Ishikawa (cell line): ENCODE measurements around the gene MEGF6.

Experiments
- CEBPB ChIP-seq: IDR thresholded peaks from 2 replicates; pipeline ENCODE4 v1.6.1; 2012
- CREB1 ChIP-seq: IDR thresholded peaks from 2 replicates; pipeline ENCODE4 v1.6.1; 2012; ENCODE audit warnings: low read depth
- EGR1 ChIP-seq: IDR thresholded peaks from 2 replicates; pipeline ENCODE4 v1.6.1; 2012
- EP300 ChIP-seq: IDR thresholded peaks from 2 replicates; pipeline ENCODE4 v1.6.1; 2012; ENCODE audit warnings: borderline replicate concordance
- FOXM1 ChIP-seq: IDR thresholded peaks from 2 replicates; pipeline ENCODE4 v1.6.1; 2012; ENCODE audit warnings: low read depth, borderline replicate concordance
- MAX ChIP-seq: IDR thresholded peaks from 2 replicates; pipeline ENCODE4 v1.6.1; 2012
- NFIC ChIP-seq: IDR thresholded peaks from 2 replicates; pipeline ENCODE4 v1.6.1; 2012
- RAD21 ChIP-seq: IDR thresholded peaks from 2 replicates; pipeline ENCODE4 v1.6.1; 2012; ENCODE audit warnings: low read depth
- TAF1 ChIP-seq: IDR thresholded peaks from 2 replicates; pipeline ENCODE4 v1.6.1; 2012; ENCODE audit warnings: low read depth, mild to moderate bottlenecking
- TCF12 ChIP-seq: IDR thresholded peaks from 2 replicates; pipeline ENCODE4 v1.6.1; 2012; ENCODE audit warnings: low read depth
- TEAD4 ChIP-seq: IDR thresholded peaks from 2 replicates; pipeline ENCODE4 v1.6.1; 2012
- USF1 ChIP-seq: IDR thresholded peaks from 2 replicates; pipeline ENCODE4 v1.6.1; 2012
- YY1 ChIP-seq: IDR thresholded peaks from 2 replicates; pipeline ENCODE4 v1.6.1; 2012; ENCODE audit warnings: low read depth
- ZBTB7A ChIP-seq: IDR thresholded peaks from 2 replicates; pipeline ENCODE4 v1.6.1; 2012; ENCODE audit warnings: low read depth
- TF ChIP-seq, protein P1 (sequence below): IDR thresholded peaks from 2 replicates; pipeline ENCODE4 v1.6.1; 2012; ENCODE audit warnings: low read depth, mild to moderate bottlenecking

The MEGF6 gene

GRCh38 chr1:3502641-3503524 lies 108.4 kb downstream of the MEGF6 start:
- TF ChIP-seq TAF1, result no peak
- TF ChIP-seq CREB1, result no peak
- no peak for TF ChIP-seq TEAD4
- no peak for TF ChIP-seq TCF12
- no peak for TF ChIP-seq NFIC
- TF ChIP-seq RAD21, result no peak
- TF ChIP-seq MAX, result no peak
- TF ChIP-seq, protein P1, sequence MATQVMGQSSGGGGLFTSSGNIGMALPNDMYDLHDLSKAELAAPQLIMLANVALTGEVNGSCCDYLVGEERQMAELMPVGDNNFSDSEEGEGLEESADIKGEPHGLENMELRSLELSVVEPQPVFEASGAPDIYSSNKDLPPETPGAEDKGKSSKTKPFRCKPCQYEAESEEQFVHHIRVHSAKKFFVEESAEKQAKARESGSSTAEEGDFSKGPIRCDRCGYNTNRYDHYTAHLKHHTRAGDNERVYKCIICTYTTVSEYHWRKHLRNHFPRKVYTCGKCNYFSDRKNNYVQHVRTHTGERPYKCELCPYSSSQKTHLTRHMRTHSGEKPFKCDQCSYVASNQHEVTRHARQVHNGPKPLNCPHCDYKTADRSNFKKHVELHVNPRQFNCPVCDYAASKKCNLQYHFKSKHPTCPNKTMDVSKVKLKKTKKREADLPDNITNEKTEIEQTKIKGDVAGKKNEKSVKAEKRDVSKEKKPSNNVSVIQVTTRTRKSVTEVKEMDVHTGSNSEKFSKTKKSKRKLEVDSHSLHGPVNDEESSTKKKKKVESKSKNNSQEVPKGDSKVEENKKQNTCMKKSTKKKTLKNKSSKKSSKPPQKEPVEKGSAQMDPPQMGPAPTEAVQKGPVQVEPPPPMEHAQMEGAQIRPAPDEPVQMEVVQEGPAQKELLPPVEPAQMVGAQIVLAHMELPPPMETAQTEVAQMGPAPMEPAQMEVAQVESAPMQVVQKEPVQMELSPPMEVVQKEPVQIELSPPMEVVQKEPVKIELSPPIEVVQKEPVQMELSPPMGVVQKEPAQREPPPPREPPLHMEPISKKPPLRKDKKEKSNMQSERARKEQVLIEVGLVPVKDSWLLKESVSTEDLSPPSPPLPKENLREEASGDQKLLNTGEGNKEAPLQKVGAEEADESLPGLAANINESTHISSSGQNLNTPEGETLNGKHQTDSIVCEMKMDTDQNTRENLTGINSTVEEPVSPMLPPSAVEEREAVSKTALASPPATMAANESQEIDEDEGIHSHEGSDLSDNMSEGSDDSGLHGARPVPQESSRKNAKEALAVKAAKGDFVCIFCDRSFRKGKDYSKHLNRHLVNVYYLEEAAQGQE, result no peak
- no peak for TF ChIP-seq EP300

DNA sequence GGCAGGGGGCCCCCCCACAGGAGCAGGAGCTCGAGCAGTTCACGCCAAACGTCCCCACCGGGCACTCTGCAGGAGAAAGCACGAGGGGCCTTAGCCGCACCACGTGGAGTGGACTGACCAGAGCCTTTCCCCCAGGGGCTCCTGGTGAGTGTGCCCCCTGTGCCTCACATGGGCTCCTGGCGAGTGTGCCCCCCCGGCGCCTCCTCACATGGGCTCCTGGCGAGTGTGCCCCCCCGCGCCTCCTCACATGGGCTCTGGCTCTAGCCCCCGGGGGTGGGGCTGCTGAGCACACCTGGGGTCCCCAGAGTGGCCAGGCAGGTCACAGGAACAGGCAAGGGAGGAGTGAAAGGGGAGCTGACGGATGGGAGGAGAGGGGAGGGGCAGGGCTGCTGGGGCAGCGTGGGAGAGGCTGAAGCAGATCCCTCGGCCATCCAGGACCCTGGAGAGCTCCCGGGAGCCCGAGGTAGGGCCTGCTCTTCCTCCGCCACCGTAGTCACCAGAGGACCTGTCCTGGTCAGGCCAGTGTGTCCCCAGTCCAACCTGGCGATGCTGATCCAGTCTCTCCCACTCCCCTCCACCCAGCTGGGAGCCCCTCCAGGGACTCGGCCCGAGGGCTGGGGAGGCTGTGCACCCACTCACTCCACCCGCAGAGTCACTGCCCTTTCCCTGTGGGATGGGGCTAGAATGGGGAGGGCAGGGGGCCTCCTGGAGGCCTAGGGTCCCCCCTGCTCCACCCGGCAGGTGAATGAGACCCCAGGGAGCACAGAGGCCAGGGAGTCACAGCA lies 109.3 kb downstream of the MEGF6 start:
- TF ChIP-seq TEAD4, result no peak
- no peak for TF ChIP-seq CEBPB
- no peak for TF ChIP-seq FOXM1
- TF ChIP-seq RAD21, result no peak
- no peak for TF ChIP-seq YY1
- TF ChIP-seq ZBTB7A, result no peak
- no peak for TF ChIP-seq TCF12
- TF ChIP-seq CREB1, result no peak
- TF ChIP-seq EP300, result no peak
- no peak for TF ChIP-seq TAF1
- 0 out of 2 replicates have a peak, but pooled peaks have one; percentile 41 for TF ChIP-seq MAX
- no peak for TF ChIP-seq EGR1
- TF ChIP-seq, protein P1, result peak; percentile 94
- no peak for TF ChIP-seq NFIC
- TF ChIP-seq USF1, result no peak

- TF ChIP-seq USF1 (no peak), CREB1 (no peak), TAF1 (no peak), FOXM1 (no peak), CEBPB (no peak), YY1 (no peak), MAX (no peak), TCF12 (no peak), ZBTB7A (no peak)
- TF ChIP-seq, protein P1, result no peak
These were observed 109.9 kb downstream of the MEGF6 start for GRCh38 chr1:3501437-3501836.
